Hepatocyte (in vitro differentiated cells): Measurements from ENCODE around the gene DAB1. TPM values are rescaled to one million over a fixed set of nuclear protein-coding genes. Genes with fewer than 3 reads are reported as not detected.

Experiments
- DNase-seq: peaks from one replicate; pipeline ENCODE4 v3.0.0-alpha.2; 2016; ENCODE audit warnings: low spot score
- H2AFZ ChIP-seq: fragments of 200-600 bp; sonication (generic); 2 replicates; pipeline ENCODE4 v1.6.0; 2016; ENCODE audit warnings: antibody characterized with exemption, mild to moderate bottlenecking
- H3K27ac ChIP-seq: fragments of 200-600 bp; sonication (generic); 2 replicates; pipeline ENCODE4 v1.5.1; 2016; ENCODE audit warnings: mild to moderate bottlenecking
- H3K27me3 ChIP-seq: fragments of 200-600 bp; sonication (generic); 2 replicates; pipeline ENCODE4 v1.6.1; 2016
- H3K36me3 ChIP-seq: fragments of 200-600 bp; sonication (generic); replicated peaks from 2 replicates; pipeline ENCODE4 v1.5.1; 2016; ENCODE audit warnings: low read depth; ENCODE audit not compliant: insufficient read depth
- H3K4me1 ChIP-seq: fragments of 200-600 bp; sonication (generic); 2 replicates; pipeline ENCODE4 v1.5.1; 2016; ENCODE audit warnings: mild to moderate bottlenecking, moderate library complexity; ENCODE audit not compliant: insufficient read depth
- H3K4me2 ChIP-seq: fragments of 200-600 bp; sonication (generic); 2 replicates; pipeline ENCODE4 v1.6.0; 2016
- H3K4me3 ChIP-seq: fragments of 200-600 bp; sonication (generic); 2 replicates; pipeline ENCODE4 v1.5.1; 2016; ENCODE audit warnings: mild to moderate bottlenecking
- H3K79me2 ChIP-seq: fragments of 200-600 bp; sonication (generic); 2 replicates; pipeline ENCODE4 v1.6.0; 2017; ENCODE audit warnings: mild to moderate bottlenecking
- H3K9me2 ChIP-seq: fragments of 200-600 bp; sonication (generic); replicated peaks from 2 replicates; pipeline ENCODE4 v1.6.0; 2017; ENCODE audit warnings: mild to moderate bottlenecking; ENCODE audit not compliant: insufficient read depth
- H3K9me3 ChIP-seq: fragments of 200-600 bp; sonication (generic); 2 replicates; pipeline ENCODE4 v1.5.1; 2016; ENCODE audit warnings: low read depth, mild to moderate bottlenecking
- H4K20me1 ChIP-seq: fragments of 200-600 bp; sonication (generic); 2 replicates; pipeline ENCODE4 v1.6.0; 2016; ENCODE audit warnings: mild to moderate bottlenecking; ENCODE audit not compliant: insufficient read depth, poor library complexity, severe bottlenecking
- CTCF ChIP-seq: fragments of 200-600 bp; sonication (generic); IDR thresholded peaks from 2 replicates; pipeline ENCODE4 v1.5.1; 2016; ENCODE audit warnings: antibody characterized with exemption, mild to moderate bottlenecking; ENCODE audit not compliant: poor library complexity
- EZH2 ChIP-seq: fragments of 200-600 bp; sonication (generic); IDR thresholded peaks from 2 replicates; pipeline ENCODE4 v1.6.1; 2016; ENCODE audit warnings: antibody characterized with exemption, mild to moderate bottlenecking, borderline replicate concordance
- EZH2phosphoT487 ChIP-seq: fragments of 200-600 bp; sonication (generic); IDR thresholded peaks from one replicate; pipeline ENCODE4 v1.6.1; 2018; ENCODE audit warnings: antibody characterized with exemption, mild to moderate bottlenecking, low read depth, moderate library complexity; ENCODE audit not compliant: unreplicated experiment, severe bottlenecking
- WGBS: methylation state at CpG from one replicate; pipeline ENCODE4 v1.1.6; 2016; ENCODE audit warnings: low lambda C conversion rate; ENCODE audit errors: missing lambda C conversion rate; 5-methylcytosine and 5-hydroxymethylcytosine counted together
- polyA plus RNA-seq: library from polyadenylated mRNA; unstranded; fragments of >200 nt; fragmentation: Nextera tagmentation; extraction: Ambion mirVana; gene quantifications from 2 replicates; pipeline ENCODE4 v1.2.1, GENCODE V29; 2016
- total RNA-seq: library from RNA; depleted of rRNA; stranded (reverse); fragments of >200 nt; gene quantifications from 2 replicates; pipeline ENCODE4 v1.2.3, GENCODE V29; 2014

Gene DAB1
- total and polyA plus RNA-seq, 2 experiments from 2014 or later = 19.5 to 37.6 TPM

GRCh38 chr1:57026624-57027354, 397.1 kb downstream of the DAB1 start:
- H3K4me1 ChIP-seq = no peaks in the 10 kb centered on the region
- H3K4me2 ChIP-seq = no peak overlapping the region
- WGBS = 67% methylated on average over 4 of the region's 4 CpGs
- H3K79me2 ChIP-seq = no peaks in the 10 kb centered on the region
- H3K27me3 ChIP-seq = no peaks in the 10 kb centered on the region
- no peaks in the 10 kb centered on the region for H4K20me1 ChIP-seq
- TF ChIP-seq CTCF (no peak), EZH2 (no peak), EZH2phosphoT487 (no peak)
- H3K36me3 ChIP-seq = no peaks in the 10 kb centered on the region
- H3K9me2 ChIP-seq = no peaks in the 10 kb centered on the region
- H3K4me3 ChIP-seq = no peak overlapping the region
- no peak overlapping the region for H2AFZ ChIP-seq
- DNase-seq = no peak
- H3K27ac ChIP-seq = no peak overlapping the region
- no peaks in the 10 kb centered on the region for H3K9me3 ChIP-seq

GRCh38 chr1:57024855-57025254, 399.0 kb downstream of the DAB1 start:
- WGBS = 76% methylated on average over 8 of the region's 8 CpGs
- no peaks in the 10 kb centered on the region for H3K9me3 ChIP-seq
- H3K27ac ChIP-seq = no peak overlapping the region
- no peak overlapping the region for H2AFZ ChIP-seq
- no peaks in the 10 kb centered on the region for H3K9me2 ChIP-seq
- no peaks in the 10 kb centered on the region for H3K4me1 ChIP-seq
- no peaks in the 10 kb centered on the region for H3K36me3 ChIP-seq
- H3K27me3 ChIP-seq = no peaks in the 10 kb centered on the region
- TF ChIP-seq CTCF = no peak
- no peak for TF ChIP-seq EZH2phosphoT487
- no peak for TF ChIP-seq EZH2
- no peak for DNase-seq
- H3K4me3 ChIP-seq = no peak overlapping the region
- no peak overlapping the region for H3K4me2 ChIP-seq
- H3K79me2 ChIP-seq = no peaks in the 10 kb centered on the region
- no peaks in the 10 kb centered on the region for H4K20me1 ChIP-seq

GRCh38 chr1:57024428-57024827, 399.4 kb downstream of the DAB1 start:
- no peak overlapping the region for H3K4me2 ChIP-seq
- no peaks in the 10 kb centered on the region for H3K9me3 ChIP-seq
- no peaks in the 10 kb centered on the region for H4K20me1 ChIP-seq
- H3K4me1 ChIP-seq = no peaks in the 10 kb centered on the region
- no peak for DNase-seq
- TF ChIP-seq CTCF (no peak), EZH2phosphoT487 (no peak), EZH2 (no peak)
- WGBS = 85% methylated on average over 4 of the region's 4 CpGs
- no peaks in the 10 kb centered on the region for H3K36me3 ChIP-seq
- H3K79me2 ChIP-seq = no peaks in the 10 kb centered on the region
- no peaks in the 10 kb centered on the region for H3K9me2 ChIP-seq
- H3K27me3 ChIP-seq = no peaks in the 10 kb centered on the region
- no peak overlapping the region for H3K4me3 ChIP-seq
- no peak overlapping the region for H2AFZ ChIP-seq
- no peak overlapping the region for H3K27ac ChIP-seq

GRCh38 chr1:57020216-57020615, 403.6 kb downstream of the DAB1 start:
- no peaks in the 10 kb centered on the region for H4K20me1 ChIP-seq
- 33% methylated on average over 1 of the region's 1 CpG for WGBS
- H2AFZ ChIP-seq = no peak overlapping the region
- TF ChIP-seq EZH2 = no peak
- TF ChIP-seq CTCF = no peak
- no peak for TF ChIP-seq EZH2phosphoT487
- no peak overlapping the region for H3K27ac ChIP-seq
- DNase-seq = no peak
- H3K36me3 ChIP-seq = no peaks in the 10 kb centered on the region
- no peaks in the 10 kb centered on the region for H3K9me3 ChIP-seq
- no peaks in the 10 kb centered on the region for H3K27me3 ChIP-seq
- no peak overlapping the region for H3K4me3 ChIP-seq
- H3K79me2 ChIP-seq = no peaks in the 10 kb centered on the region
- no peak overlapping the region for H3K4me2 ChIP-seq
- no peaks in the 10 kb centered on the region for H3K4me1 ChIP-seq
- H3K9me2 ChIP-seq = no peaks in the 10 kb centered on the region
